GM13976 (cell line): ENCODE results near the gene RIN3.
"Not testable (repeated sequence)": the region's sequence is repeated elsewhere in the genome, so short reads cannot be mapped to it uniquely, and the experiment has no call there.

Experiments
- DNase-seq: peaks from one replicate; pipeline ENCODE4 v3.0.0; 2012; ENCODE audit warnings: low spot score
- in situ Hi-C: fragments of 300-500 bp; cut with MboI; formaldehyde crosslinking; loops from one replicate; pipeline ENCODE4 v1.12.0; 2022; ENCODE audit warnings: low sequenced_read_pairs, mixed read lengths, inconsistent platforms; ENCODE audit not compliant: unreplicated experiment
- TF ChIP-seq, protein P1 (sequence below): IDR thresholded peaks from 2 replicates; pipeline ENCODE4 v1.5.1; 2012; ENCODE audit warnings: borderline replicate concordance, mild to moderate bottlenecking; ENCODE audit not compliant: insufficient read depth; ENCODE audit errors: extremely low read depth, missing control alignments, control extremely low read depth

RIN3 gene

DNA sequence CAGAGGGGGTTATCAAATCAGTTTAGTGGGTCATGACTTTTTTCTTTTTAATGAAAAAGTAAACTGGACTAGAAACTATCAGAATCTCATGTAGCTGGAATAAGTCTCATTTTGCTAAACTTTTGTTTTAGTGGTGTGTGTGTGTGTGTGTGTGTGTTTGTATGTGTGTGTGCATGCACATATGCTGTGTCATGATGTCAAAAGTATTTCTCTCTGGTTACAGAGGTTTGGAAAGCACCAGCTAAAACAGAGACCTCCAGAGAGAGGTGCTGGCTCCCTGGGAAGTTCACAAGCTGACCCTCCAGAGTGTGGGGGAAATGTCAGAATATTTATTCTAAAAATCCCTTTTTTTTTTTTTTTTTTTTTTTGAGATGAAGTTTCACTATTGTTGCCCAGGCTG, 120.1 kb downstream of the RIN3 start:
- peak; percentile 37 for DNase-seq
- TF ChIP-seq, protein P1, sequence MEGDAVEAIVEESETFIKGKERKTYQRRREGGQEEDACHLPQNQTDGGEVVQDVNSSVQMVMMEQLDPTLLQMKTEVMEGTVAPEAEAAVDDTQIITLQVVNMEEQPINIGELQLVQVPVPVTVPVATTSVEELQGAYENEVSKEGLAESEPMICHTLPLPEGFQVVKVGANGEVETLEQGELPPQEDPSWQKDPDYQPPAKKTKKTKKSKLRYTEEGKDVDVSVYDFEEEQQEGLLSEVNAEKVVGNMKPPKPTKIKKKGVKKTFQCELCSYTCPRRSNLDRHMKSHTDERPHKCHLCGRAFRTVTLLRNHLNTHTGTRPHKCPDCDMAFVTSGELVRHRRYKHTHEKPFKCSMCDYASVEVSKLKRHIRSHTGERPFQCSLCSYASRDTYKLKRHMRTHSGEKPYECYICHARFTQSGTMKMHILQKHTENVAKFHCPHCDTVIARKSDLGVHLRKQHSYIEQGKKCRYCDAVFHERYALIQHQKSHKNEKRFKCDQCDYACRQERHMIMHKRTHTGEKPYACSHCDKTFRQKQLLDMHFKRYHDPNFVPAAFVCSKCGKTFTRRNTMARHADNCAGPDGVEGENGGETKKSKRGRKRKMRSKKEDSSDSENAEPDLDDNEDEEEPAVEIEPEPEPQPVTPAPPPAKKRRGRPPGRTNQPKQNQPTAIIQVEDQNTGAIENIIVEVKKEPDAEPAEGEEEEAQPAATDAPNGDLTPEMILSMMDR, result no peak
- in situ Hi-C loops, result no loop called here

DNA sequence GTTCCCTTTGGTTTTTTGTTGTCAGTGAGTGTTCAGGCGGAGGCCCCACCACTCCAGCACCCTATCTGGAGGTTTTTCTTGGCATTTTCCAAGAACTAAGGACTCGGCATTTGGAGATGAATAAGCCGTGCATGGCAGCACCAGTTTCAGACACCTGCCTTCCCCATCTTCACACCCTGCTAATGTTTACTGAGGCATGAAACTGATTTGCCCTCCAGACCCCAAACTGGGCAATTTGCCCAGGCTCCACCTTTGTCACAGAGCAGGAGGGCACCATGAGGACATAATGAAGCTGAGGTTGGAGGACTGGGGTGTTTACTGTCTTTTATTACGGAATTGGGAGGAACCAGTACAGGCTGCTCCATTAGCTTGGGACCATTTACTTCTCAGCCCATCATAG, 121.5 kb downstream of the RIN3 start:
- in situ Hi-C loops, result no loop called here
- TF ChIP-seq, protein P1, result no peak
- DNase-seq, result peak; percentile 7

DNA sequence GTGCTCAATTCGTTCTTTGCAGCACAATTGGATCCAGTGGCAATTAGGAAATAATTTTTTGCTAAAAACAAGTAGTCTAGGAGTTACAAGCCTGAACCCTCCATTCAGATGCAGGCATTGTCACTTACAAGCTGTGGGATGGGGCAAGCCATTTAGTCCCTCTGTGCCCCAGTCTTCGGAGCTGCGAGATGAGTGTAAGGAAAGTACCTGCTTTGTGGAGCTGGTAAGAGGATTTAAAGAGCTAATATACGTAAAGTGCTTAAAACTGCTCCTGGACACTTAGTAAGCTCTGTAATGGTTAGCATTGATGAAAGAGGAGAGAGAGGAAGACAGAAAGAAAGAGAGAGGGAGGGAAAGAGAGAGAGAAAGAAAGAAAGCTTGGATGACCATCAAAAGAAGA, 122.3 kb downstream of the RIN3 start:
- no peak for DNase-seq
- in situ Hi-C loops, result no loop called here
- TF ChIP-seq, protein P1, result no peak

DNA sequence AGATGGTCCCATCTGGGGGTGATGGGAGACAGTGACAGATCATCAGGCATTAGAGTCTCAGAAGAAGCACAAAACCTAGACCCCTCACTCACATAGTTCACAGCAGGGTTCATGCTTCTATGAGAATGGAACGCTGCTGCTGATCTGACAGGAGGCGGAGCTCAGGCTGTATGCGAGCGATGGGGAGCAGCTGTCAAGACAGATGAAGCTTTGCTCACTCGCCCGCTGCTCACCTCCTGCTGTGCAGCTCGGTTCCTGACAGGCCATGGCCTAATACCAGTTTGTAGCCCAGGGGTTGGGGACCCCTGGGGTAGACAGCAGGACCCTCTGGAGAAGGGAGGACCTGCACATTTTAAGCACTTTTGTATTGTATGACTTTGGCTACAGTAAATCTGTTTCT, 123.6 kb downstream of the RIN3 start:
- TF ChIP-seq, protein P1, result no peak
- DNase-seq, result no peak
- in situ Hi-C loops, result no loop called here

DNA sequence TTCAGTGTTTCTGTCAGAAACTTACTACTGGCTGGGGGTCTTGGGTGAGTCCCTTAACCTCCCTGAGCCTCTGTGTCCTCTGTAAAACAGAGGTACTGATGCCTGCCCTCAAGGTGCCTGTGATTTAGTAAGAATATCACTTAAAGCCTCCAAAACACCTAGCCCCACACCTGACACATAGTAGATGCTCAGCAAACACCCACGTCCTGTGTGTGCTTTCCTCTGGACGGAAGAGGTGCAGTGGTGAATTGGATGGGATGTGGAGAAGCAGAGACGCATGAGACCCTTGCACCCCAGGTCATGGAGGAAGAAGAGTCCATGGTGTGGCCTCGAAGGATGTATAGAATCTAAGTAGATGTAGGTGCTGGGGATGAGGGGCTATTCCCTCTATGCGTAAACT, 124.3 kb downstream of the RIN3 start:
- peak; percentile 6 for DNase-seq
- in situ Hi-C loops, result no loop called here
- TF ChIP-seq, protein P1, result no peak

DNA sequence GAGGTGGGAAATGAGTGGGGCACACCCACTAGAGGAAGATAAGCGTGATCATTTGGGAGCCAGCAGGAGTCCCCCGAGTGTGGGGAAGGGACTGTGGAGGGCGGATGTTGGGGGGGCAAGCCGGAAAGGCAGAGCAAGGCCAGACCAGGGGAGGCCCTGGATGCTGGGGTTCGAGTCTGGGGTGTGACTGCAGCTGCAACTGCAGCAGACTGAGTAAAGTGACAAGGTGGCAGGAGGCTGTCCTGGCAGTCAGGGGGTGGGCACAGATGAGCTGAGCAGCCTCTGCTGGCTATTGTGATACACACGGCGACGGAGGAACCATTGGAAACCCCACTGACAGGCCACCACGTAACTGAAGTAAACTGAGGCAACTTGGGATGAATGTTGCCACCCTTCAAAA, 124.7 kb downstream of the RIN3 start:
- DNase-seq, result peak; percentile 24
- in situ Hi-C loops, result no loop called here
- TF ChIP-seq, protein P1, result no peak

DNA sequence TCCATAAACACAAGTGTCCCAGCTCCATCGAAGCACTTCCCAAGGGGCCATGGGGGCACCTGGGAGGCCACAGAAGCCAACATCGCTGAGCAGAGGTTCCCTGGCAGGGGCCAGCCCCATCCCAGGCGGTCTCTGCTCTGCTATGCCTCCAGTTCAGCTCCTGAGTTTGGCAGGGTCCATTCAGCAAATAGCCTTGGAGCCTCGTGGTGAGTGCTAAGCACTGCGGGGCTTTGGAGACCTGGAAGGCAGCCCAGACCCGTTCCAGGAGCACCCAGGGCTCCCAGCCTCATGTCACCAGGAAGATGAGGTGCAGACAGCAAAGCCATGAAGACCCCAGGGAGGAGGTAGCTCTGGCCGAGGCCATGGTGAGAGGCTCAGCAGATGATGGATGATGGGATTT, 125.3 kb downstream of the RIN3 start:
- in situ Hi-C loops, result no loop called here
- TF ChIP-seq, protein P1, result no peak

DNA sequence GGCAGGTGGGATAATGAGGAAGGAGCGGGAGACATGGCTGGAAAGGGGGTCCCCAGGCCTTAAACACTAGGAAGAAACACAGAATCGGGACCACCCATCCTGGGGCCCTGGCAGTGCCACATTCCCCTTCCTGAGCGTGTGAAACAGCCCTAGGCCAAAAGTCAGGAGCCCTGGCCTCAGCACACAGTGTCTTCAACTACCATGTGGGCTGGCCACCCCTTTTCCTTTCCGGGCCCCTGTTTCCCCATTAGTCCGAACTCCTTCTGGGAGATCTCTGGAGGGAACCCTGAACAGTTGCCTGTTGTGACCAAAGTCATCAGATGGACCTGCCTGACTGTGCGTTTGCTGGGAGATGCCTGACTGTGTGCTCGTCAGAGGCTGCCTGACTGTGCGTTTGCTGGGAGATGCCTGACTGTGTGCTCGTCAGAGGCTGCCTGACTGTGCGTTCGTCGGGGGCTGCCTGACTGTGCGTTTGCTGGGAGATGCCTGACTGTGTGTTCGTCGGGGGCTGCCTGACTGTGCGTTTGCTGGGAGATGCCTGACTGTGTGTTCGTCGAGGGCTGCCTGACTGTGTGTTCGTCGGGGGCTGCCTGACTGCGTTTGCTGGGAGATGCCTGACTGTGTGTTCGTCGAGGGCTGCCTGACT, 126.0 kb downstream of the RIN3 start:
- in situ Hi-C loops, DNase-seq: not testable (repeated sequence)

More for the DNA sequence above, 125.3 kb downstream of the RIN3 start:
- peak; percentile 18 for DNase-seq
